Myometrial cell (primary cell): ENCODE results near the gene GPR101. TPM values are rescaled to one million over a fixed set of nuclear protein-coding genes. Genes with fewer than 3 reads are reported as not detected.

Experiments
- total RNA-seq: library from RNA; depleted of rRNA; stranded (reverse); fragments of >200 nt; gene quantifications from 2 replicates; pipeline ENCODE4 v1.2.3, GENCODE V29; 2015

Gene GPR101, protein sequence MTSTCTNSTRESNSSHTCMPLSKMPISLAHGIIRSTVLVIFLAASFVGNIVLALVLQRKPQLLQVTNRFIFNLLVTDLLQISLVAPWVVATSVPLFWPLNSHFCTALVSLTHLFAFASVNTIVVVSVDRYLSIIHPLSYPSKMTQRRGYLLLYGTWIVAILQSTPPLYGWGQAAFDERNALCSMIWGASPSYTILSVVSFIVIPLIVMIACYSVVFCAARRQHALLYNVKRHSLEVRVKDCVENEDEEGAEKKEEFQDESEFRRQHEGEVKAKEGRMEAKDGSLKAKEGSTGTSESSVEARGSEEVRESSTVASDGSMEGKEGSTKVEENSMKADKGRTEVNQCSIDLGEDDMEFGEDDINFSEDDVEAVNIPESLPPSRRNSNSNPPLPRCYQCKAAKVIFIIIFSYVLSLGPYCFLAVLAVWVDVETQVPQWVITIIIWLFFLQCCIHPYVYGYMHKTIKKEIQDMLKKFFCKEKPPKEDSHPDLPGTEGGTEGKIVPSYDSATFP
- not detected in 2 replicates for total RNA-seq

DNA sequence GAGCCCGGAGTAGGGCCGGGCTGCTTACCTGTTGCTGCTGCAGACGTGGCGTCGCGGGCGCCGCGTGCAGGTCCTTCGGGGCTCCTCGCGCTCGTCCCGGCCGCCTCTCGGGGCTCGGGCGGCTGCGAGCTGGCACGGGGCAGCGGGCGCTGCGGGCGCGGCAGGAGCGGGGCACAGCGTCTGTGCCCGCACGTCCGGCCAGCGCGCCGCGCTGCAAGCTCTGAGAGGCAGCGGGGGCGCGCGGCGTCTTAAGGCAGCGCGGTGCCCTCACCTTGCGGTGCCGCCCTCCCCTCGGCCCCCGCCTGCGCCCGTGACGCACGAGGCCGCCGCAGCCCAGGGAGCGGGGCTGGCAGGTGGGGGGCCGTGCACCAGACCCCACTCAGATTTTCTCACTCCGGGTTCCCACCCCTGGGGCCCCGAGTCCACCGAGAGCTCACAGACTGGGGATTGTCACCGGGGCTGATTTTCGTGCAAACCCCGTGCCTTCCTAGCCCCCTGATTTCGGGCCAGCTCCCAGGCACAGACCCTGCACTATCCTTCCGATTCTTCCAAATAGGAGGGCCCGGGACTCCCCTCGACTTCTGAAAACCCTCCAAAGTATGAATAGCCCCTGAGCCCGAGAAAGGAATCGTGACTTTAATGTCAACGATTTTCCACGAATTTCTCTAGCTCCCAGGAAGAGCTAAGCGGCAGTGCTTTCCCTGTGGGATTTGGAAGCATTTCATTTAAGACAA lies at the start of gene GPR101:
GPR101 (minus strand) TSS at position 222 of the 734 bp plus-strand sequence. CDS start 2,321 bp downstream, outside the sequence.

Other genes with a start within 250 kb of the GPR101 start
- 226 and 295 TPM in 2 replicates for gene RBMX, start 153.3 kb downstream of the GPR101 start, total RNA-seq